A549 (cell line): ENCODE measurements around the gene PADI2. TPM values are rescaled to one million over a fixed set of nuclear protein-coding genes. Genes with fewer than 3 reads are reported as not detected.
A peak's percentile ranks its signal among the peaks of the same experiment; 100 is the strongest.

Experiments
- ATAC-seq, 2 experiments: fragments of 200-7000 bp in 1 of 2; fragments of >200 bp in 1 of 2; cut with Nextera tagmentation in 1 of 2; cut with Tn5 transposase in 1 of 2; 3 replicates each; pipeline versions ENCODE4 v1.8.0 to v1.9.1; 2018 to 2020; ENCODE audit warnings: mild to moderate bottlenecking in 1 of 2, moderate library complexity in 1 of 2
- CTCF ChIA-PET: fragments of 300-600 bp; sonication (Branson Sonifier 250); formaldehyde crosslinking; extraction: SDS; loops from one replicate; lab custom pipeline; 2021; ENCODE audit warnings: antibody characterized with exemption, inconsistent platforms; lab: Yijun Ruan, JAX
- POLR2A ChIA-PET: fragments of 350-600 bp; formaldehyde crosslinking; extraction: SDS; loops from one replicate; lab custom pipeline; 2021; ENCODE audit warnings: antibody characterized with exemption, inconsistent platforms; lab: Yijun Ruan, JAX
- DNase-seq, 2 experiments: peaks; one replicate each; pipeline versions ENCODE4 v3.0.0 to v3.0.0-alpha.2; 2011 to 2016; ENCODE audit warnings: low read depth in 1 of 2, low spot score in 1 of 2
- FAIRE-seq: peaks from 2 replicates; lab custom pipeline; 2011; peaks lifted over from hg19 to GRCh38; lab: Jason Lieb, UNC
- H3K27ac ChIP-seq, 2 experiments: fragments of >200 bp; sonication (Bioruptor Twin); formaldehyde crosslinking; 3 replicates each; pipeline ENCODE4 v1.5.1; 2016 to 2017
- H3K4me1 ChIP-seq: fragments of >200 bp; sonication (Bioruptor Twin); formaldehyde crosslinking; 3 replicates; pipeline ENCODE4 v1.6.1; 2016
- H3K4me2 ChIP-seq: fragments of >200 bp; sonication (Bioruptor Twin); formaldehyde crosslinking; 3 replicates; pipeline ENCODE4 v1.6.1; 2016
- H3K4me3 ChIP-seq: fragments of >200 bp; sonication (Bioruptor Twin); formaldehyde crosslinking; 3 replicates; pipeline ENCODE4 v1.5.1; 2016
- H3K9me3 ChIP-seq: fragments of >200 bp; sonication (Bioruptor Twin); formaldehyde crosslinking; 3 replicates; pipeline ENCODE4 v1.6.1; 2016
- ATOH8 ChIP-seq: fragments of 250-450 bp; sonication (Bioruptor Pico); IDR thresholded peaks from 2 replicates; pipeline ENCODE4 v1.5.0; 2020; ENCODE audit warnings: low read depth, mild to moderate bottlenecking, moderate library complexity
- CBX2 ChIP-seq: fragments of 200-600 bp; sonication (generic); IDR thresholded peaks from 2 replicates; pipeline ENCODE4 v1.6.1; 2016; ENCODE audit warnings: low read depth, mild to moderate bottlenecking, borderline replicate concordance
- CEBPB ChIP-seq, 2 experiments: fragments of >200 bp in 1 of 2; sonication (Bioruptor Twin) in 1 of 2; formaldehyde crosslinking in 1 of 2; IDR thresholded peaks; 2 replicates each; pipeline ENCODE4 v1.6.1; 2012 to 2016
- CTCF ChIP-seq: fragments of >200 bp; sonication (Bioruptor Twin); formaldehyde crosslinking; IDR thresholded peaks from 3 replicates; pipeline ENCODE4 v1.5.1; 2016
- EHF ChIP-seq: fragments of 250-450 bp; sonication (Bioruptor Pico); IDR thresholded peaks from 2 replicates; pipeline ENCODE4 v1.5.0; 2020; ENCODE audit warnings: mild to moderate bottlenecking
- EP300 ChIP-seq, 2 experiments: fragments of >200 bp; sonication (Bioruptor Twin); formaldehyde crosslinking; IDR thresholded peaks; 2 replicates in 1 of 2; 3 replicates in 1 of 2; pipeline ENCODE4 v1.6.1; 2016 to 2017
- ESRRA ChIP-seq: fragments of 150-350 bp; IDR thresholded peaks from 2 replicates; pipeline ENCODE4 v1.6.1; 2014; ENCODE audit warnings: mild to moderate bottlenecking, low read length, borderline replicate concordance
- FOXS1 ChIP-seq: fragments of 250-450 bp; sonication (Bioruptor Pico); IDR thresholded peaks from 2 replicates; pipeline ENCODE4 v1.5.0; 2020; ENCODE audit warnings: mild to moderate bottlenecking, moderate library complexity
- HOXA7 ChIP-seq: fragments of 250-450 bp; sonication (Bioruptor Pico); IDR thresholded peaks from 2 replicates; pipeline ENCODE4 v1.5.0; 2020; ENCODE audit warnings: mild to moderate bottlenecking, moderate library complexity
- HOXB5 ChIP-seq: fragments of 250-450 bp; sonication (Bioruptor Pico); IDR thresholded peaks from 2 replicates; pipeline ENCODE4 v1.5.0; 2020; ENCODE audit warnings: mild to moderate bottlenecking, moderate library complexity
- JUN ChIP-seq, 2 experiments: fragments of >200 bp; sonication (Bioruptor Twin); formaldehyde crosslinking; IDR thresholded peaks; 2 replicates in 1 of 2; 3 replicates in 1 of 2; pipeline ENCODE4 v1.6.1; 2016 to 2017
- JUNB ChIP-seq: fragments of >200 bp; sonication (Bioruptor Twin); formaldehyde crosslinking; IDR thresholded peaks from 2 replicates; pipeline ENCODE4 v1.6.1; 2016
- KDM5A ChIP-seq: fragments of 200-600 bp; sonication (generic); IDR thresholded peaks from 2 replicates; pipeline ENCODE4 v1.6.1; 2016; ENCODE audit warnings: antibody characterized with exemption, mild to moderate bottlenecking
- MAFK ChIP-seq: fragments of 450-650 bp; IDR thresholded peaks from 2 replicates; pipeline ENCODE4 v1.6.1; 2014; ENCODE audit not compliant: partially characterized antibody
- MYC ChIP-seq: IDR thresholded peaks from 2 replicates; pipeline ENCODE4 v1.6.1; 2012; ENCODE audit warnings: mild to moderate bottlenecking, inconsistent platforms, low read length, improper control_type of control experiment, borderline replicate concordance
- NFE2L2 ChIP-seq: fragments of 150-350 bp; conservative IDR thresholded peaks from 2 replicates; pipeline ENCODE4 v1.6.1; 2014; ENCODE audit warnings: low read length
- NR3C1 ChIP-seq: fragments of >200 bp; sonication (Bioruptor Twin); formaldehyde crosslinking; IDR thresholded peaks from 3 replicates; pipeline ENCODE4 v1.6.1; 2017
- PBX3 ChIP-seq: IDR thresholded peaks from 2 replicates; pipeline ENCODE4 v1.6.1; 2012
- POLR2AphosphoS2 ChIP-seq: conservative IDR thresholded peaks from 2 replicates; pipeline ENCODE4 v1.6.1; 2012; ENCODE audit warnings: low read length, improper control_type of control experiment, inconsistent platforms
- RAD21 ChIP-seq, 2 experiments: fragments of >200 bp in 1 of 2; sonication (Bioruptor Twin) in 1 of 2; formaldehyde crosslinking in 1 of 2; IDR thresholded peaks in 1 of 2; conservative IDR thresholded peaks in 1 of 2; 2 replicates in 1 of 2; 3 replicates in 1 of 2; pipeline ENCODE4 v1.6.1; 2012 to 2018; ENCODE audit warnings: inconsistent platforms in 1 of 2
- RARB ChIP-seq: fragments of 250-450 bp; sonication (Bioruptor Pico); IDR thresholded peaks from 2 replicates; pipeline ENCODE4 v1.8.0; 2021; ENCODE audit warnings: mild to moderate bottlenecking, moderate library complexity
- RFX5 ChIP-seq: fragments of 450-650 bp; IDR thresholded peaks from 2 replicates; pipeline ENCODE4 v1.7.1; 2014; ENCODE audit warnings: antibody characterized with exemption, mild to moderate bottlenecking, moderate library complexity
- RNF2 ChIP-seq: fragments of 200-600 bp; sonication (generic); IDR thresholded peaks from 2 replicates; pipeline ENCODE4 v1.6.1; 2016; ENCODE audit warnings: low read depth, mild to moderate bottlenecking, antibody characterized with exemption, moderate library complexity, borderline replicate concordance
- SMC3 ChIP-seq: fragments of >200 bp; sonication (Bioruptor Twin); formaldehyde crosslinking; IDR thresholded peaks from 3 replicates; pipeline ENCODE4 v1.6.1; 2018; ENCODE audit warnings: inconsistent platforms
- TFCP2L1 ChIP-seq: fragments of 250-450 bp; sonication (Bioruptor Pico); IDR thresholded peaks from 2 replicates; pipeline ENCODE4 v1.5.0; 2021; ENCODE audit warnings: mild to moderate bottlenecking
- ZC3H11A ChIP-seq: fragments of 450-650 bp; IDR thresholded peaks from 2 replicates; pipeline ENCODE4 v1.6.1; 2014; ENCODE audit warnings: antibody characterized with exemption, mild to moderate bottlenecking
- ZFP36 ChIP-seq: fragments of 450-650 bp; IDR thresholded peaks from 2 replicates; pipeline ENCODE4 v1.6.1; 2014; ENCODE audit warnings: borderline replicate concordance; ENCODE audit not compliant: partially characterized antibody
- ZNF302 ChIP-seq: fragments of 250-450 bp; sonication (Bioruptor Pico); IDR thresholded peaks from 2 replicates; pipeline ENCODE4 v1.9.0; 2021; ENCODE audit warnings: inconsistent platforms, mild to moderate bottlenecking, moderate library complexity
- WGBS: methylation state at CpG from one replicate; pipeline ENCODE4 v1.1.6; 2017; ENCODE audit errors: missing lambda C conversion rate; 5-methylcytosine and 5-hydroxymethylcytosine counted together
- polyA plus RNA-seq, 4 experiments: library from polyadenylated mRNA; depleted of rRNA in 3 of 4; stranded (reverse); fragments of >200 nt; fragmentation: RNase III in 1 of 4; extraction: RNeasy Plus Mini Kit Qiagen cat#74134 plus additional on column Dnase treatment in 1 of 4; gene quantifications; 2 replicates in 3 of 4; 3 replicates in 1 of 4; pipeline ENCODE4 v1.2.3, GENCODE V29; 2011 to 2017
- TF ChIP-seq, protein P1 (sequence below): IDR thresholded peaks from 2 replicates; pipeline ENCODE4 v1.6.1; 2012
- TF ChIP-seq, protein P2 (sequence below): IDR thresholded peaks from 2 replicates; pipeline ENCODE4 v1.6.1; 2012; ENCODE audit warnings: low read depth, borderline replicate concordance
- TF ChIP-seq, protein P3 (sequence below): fragments of 450-650 bp; IDR thresholded peaks from 2 replicates; pipeline ENCODE4 v1.6.1; 2014; ENCODE audit warnings: antibody characterized with exemption

Gene PADI2
- polyA plus RNA-seq, 2 of the 4 experiments (the other 2 are of a cell fraction) = 1.1 to 1.3 TPM

DNA sequence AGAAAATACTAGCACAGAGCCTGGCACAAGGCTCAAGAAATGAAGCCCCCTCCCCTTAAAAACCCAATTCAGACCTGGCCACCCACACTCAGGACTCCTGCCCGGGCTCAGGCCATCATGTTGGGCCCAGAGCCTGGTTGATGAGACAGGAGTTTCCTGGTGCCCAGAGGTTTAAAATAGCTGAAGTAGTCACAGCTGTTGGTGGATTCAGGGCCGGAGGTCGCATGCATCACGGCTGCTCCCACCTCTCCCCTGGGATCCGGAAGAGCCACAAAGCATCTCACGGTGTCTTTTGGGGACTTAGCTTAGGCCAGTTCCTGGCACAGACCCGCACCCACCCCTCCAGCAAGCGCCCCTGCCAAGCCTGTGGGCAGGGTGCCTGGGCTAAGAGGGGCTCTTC lies 2.6 kb upstream of the PADI2 start:
- DNase-seq (no peak), ATAC-seq (no peak), FAIRE-seq (no peak)
- H3K27ac ChIP-seq = peak overlapping the region; percentile 19 to 95; a peak in 3 of 6 replicates
- no peaks in the 10 kb centered on the region for H3K9me3 ChIP-seq
- peaks cover 34% of the 10 kb centered on the region for H3K4me1 ChIP-seq
- H3K4me2 ChIP-seq = no peak overlapping the region
- TF ChIP-seq, protein P1, sequence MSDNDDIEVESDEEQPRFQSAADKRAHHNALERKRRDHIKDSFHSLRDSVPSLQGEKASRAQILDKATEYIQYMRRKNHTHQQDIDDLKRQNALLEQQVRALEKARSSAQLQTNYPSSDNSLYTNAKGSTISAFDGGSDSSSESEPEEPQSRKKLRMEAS = no peak
- TF ChIP-seq, protein P2, sequence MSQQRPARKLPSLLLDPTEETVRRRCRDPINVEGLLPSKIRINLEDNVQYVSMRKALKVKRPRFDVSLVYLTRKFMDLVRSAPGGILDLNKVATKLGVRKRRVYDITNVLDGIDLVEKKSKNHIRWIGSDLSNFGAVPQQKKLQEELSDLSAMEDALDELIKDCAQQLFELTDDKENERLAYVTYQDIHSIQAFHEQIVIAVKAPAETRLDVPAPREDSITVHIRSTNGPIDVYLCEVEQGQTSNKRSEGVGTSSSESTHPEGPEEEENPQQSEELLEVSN = no peak
- TF ChIP-seq RFX5 = no peak
- no peak for TF ChIP-seq CTCF
- TF ChIP-seq ZFP36 = no peak
- TF ChIP-seq SMC3 = no peak
- no peak for TF ChIP-seq RARB (CRISPR knock-in tag)
- no peak for TF ChIP-seq RAD21 (conservative IDR thresholded peaks at IDR 0.05 in 1 of 2, IDR thresholded peaks at IDR 0.05 in 1 of 2)
- TF ChIP-seq POLR2AphosphoS2 = no peak
- TF ChIP-seq, protein P3, sequence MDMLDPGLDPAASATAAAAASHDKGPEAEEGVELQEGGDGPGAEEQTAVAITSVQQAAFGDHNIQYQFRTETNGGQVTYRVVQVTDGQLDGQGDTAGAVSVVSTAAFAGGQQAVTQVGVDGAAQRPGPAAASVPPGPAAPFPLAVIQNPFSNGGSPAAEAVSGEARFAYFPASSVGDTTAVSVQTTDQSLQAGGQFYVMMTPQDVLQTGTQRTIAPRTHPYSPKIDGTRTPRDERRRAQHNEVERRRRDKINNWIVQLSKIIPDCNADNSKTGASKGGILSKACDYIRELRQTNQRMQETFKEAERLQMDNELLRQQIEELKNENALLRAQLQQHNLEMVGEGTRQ = no peak
- TF ChIP-seq NFE2L2 = no peak
- TF ChIP-seq CBX2 = no peak
- no peak for TF ChIP-seq JUN (IDR thresholded peaks at IDR 0.05)
- TF ChIP-seq ESRRA = no peak
- no peak for TF ChIP-seq EP300 (IDR thresholded peaks at IDR 0.05)
- POLR2A ChIA-PET = interaction anchor here (0.9 kb wide), 1 partner anchor 125 kb away, joined by 3 read pairs; no protein-coding TSS in a partner anchor
- CTCF ChIA-PET = interaction anchor here (0.6 to 13.4 kb wide), 10 partner anchors 45 to 284 kb away, joined by 3 to 380 read pairs (median 3); no protein-coding TSS in a partner anchor
- WGBS = 81% methylated on average over 4 of the region's 8 CpGs
- no peak overlapping the region for H3K4me3 ChIP-seq

- DNase-seq = no peak
- Histone ChIP-seq H3K4me3 (no peak overlapping the region), H3K4me2 (no peak overlapping the region), H3K9me3 (no peaks in the 10 kb centered on the region), H3K4me1 (peaks cover 31% of the 10 kb centered on the region), H3K27ac (peak overlapping the region in 1 of 2 experiments; percentile 95; a peak in 3 of 6 replicates)
- no peak for TF ChIP-seq RAD21 (conservative IDR thresholded peaks at IDR 0.05 in 1 of 2, IDR thresholded peaks at IDR 0.05 in 1 of 2)
- no peak for TF ChIP-seq CBX2
- TF ChIP-seq JUNB = no peak
- no peak for TF ChIP-seq FOXS1 (CRISPR knock-in tag)
- no peak for TF ChIP-seq POLR2AphosphoS2
- no peak for TF ChIP-seq MAFK
- no peak for TF ChIP-seq RNF2
- no peak for TF ChIP-seq PBX3
- TF ChIP-seq EHF (CRISPR knock-in tag) = no peak
- TF ChIP-seq MYC = no peak
- TF ChIP-seq NR3C1 = no peak
- no peak for TF ChIP-seq ATOH8
- TF ChIP-seq TFCP2L1 = no peak
- no peak for TF ChIP-seq ZNF302 (CRISPR knock-in tag)
- TF ChIP-seq ZC3H11A = no peak
- no peak for TF ChIP-seq KDM5A
- no peak for TF ChIP-seq HOXA7 (CRISPR knock-in tag)
- TF ChIP-seq HOXB5 (CRISPR knock-in tag) = no peak
- no peak for TF ChIP-seq CEBPB (IDR thresholded peaks at IDR 0.05)
- ATAC-seq = no peak
- CTCF ChIA-PET = interaction anchor here (0.6 to 13.4 kb wide), 10 partner anchors 44 to 356 kb away, joined by 3 to 380 read pairs (median 4); no protein-coding TSS in a partner anchor
- POLR2A ChIA-PET = interaction anchor here (0.9 kb wide), 1 partner anchor 125 kb away, joined by 3 read pairs; no protein-coding TSS in a partner anchor
- FAIRE-seq = no peak
- WGBS = 85% methylated on average over 8 of the region's 23 CpGs
Observed at GRCh38 chr1:17120962-17121837, 1.9 kb upstream of the PADI2 start.
